GM12865 (cell line): Measurements from ENCODE around the gene DNMT3L.

Experiments used
- DNase-seq: peaks from one replicate; pipeline ENCODE4 v3.0.0; 2010; ENCODE audit warnings: low read depth
- H3K4me3 ChIP-seq: 2 replicates; pipeline ENCODE4 v1.5.1; 2011; ENCODE audit warnings: mild to moderate bottlenecking, low read depth, low read length, control low read depth
- CTCF ChIP-seq: IDR thresholded peaks from 2 replicates; pipeline ENCODE4 v1.5.1; 2011; ENCODE audit warnings: low read length, control low read depth, low read depth, inconsistent platforms; ENCODE audit not compliant: insufficient read depth; ENCODE audit errors: missing control alignments

DNMT3L gene

GRCh38 chr21:44261675-44262295 lies at the start of gene DNMT3L:
TSS of gene DNMT3L (minus strand) at chr21:44261897. CDS start at chr21:44261259, 638 bp downstream.
- DNase-seq: no peak
- H3K4me3 ChIP-seq: no peak within 1 kb of the TSS
- TF ChIP-seq CTCF: no peak

GRCh38 chr21:44310628-44311507 lies 49.2 kb upstream of the DNMT3L start:
- no peak for DNase-seq
- no peak for TF ChIP-seq CTCF
- no peak overlapping the region for H3K4me3 ChIP-seq

DNA sequence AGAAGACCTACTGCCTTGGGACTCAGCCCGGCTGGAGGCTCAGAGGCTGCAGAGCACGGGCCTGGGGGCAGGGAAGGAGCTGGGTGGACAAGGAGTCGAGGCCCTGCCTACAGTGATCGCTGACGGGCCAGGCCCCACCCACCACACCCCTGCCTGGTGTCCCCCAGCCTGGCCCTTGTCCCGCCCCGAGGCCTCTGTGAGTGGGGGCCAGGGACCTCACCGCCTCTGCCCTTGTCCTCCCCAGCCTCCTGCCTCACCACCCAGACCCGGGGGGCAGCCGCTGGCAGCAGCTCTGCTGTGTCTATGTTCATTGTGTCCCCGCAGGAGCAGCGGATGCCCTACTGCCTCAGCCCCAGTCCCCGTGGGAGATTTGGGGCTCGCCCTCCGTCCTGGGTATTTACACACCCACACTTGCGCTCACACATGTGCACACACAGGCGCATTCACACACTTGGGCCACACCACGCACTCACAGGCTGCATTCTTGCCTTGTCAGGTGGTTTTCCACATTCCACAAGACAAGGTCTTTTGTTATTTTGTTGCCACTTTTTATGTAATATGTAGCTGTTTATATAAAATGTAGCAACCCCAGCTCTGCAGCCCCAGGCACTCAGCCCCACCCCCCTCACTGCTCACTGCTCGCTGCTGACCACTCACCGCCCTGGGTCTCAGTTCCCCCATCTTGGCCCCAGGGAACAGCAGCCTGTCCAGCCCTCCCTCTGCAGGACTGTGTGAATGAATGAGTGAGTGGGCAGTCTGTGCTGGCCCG lies 45.4 kb upstream of the DNMT3L start:
- no peak for TF ChIP-seq CTCF
- no peak overlapping the region for H3K4me3 ChIP-seq
- DNase-seq: no peak

DNA sequence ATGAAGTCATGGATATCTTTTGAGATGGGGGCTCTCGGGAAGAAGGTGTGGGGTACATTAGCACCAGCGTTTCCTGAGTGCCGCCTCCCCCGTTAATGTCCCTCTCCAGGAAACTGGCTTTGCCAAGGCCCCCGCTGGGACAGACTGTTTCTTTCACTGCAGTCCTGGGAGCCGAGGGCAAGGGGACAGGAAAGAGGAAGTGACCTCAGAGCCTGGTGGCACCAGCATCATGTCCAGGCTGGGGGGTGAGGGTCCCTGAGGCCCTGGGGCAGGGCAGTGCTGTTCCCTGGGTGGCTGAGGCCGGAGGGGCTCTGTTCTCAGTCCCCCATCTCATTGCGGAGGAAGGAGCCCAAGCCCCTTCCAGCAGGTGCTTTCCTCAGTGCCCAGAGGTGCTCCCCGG lies 44.0 kb upstream of the DNMT3L start:
- no peak for TF ChIP-seq CTCF
- DNase-seq: no peak
- H3K4me3 ChIP-seq: no peak overlapping the region

- H3K4me3 ChIP-seq: no peak overlapping the region
- peak; percentile 65 for TF ChIP-seq CTCF
- peak; percentile 56 for DNase-seq
Observed at GRCh38 chr21:44304877-44305293, 43.2 kb upstream of the DNMT3L start.

GRCh38 chr21:44304011-44304616 lies 42.4 kb upstream of the DNMT3L start:
- DNase-seq: no peak
- no peak for TF ChIP-seq CTCF
- no peak overlapping the region for H3K4me3 ChIP-seq
